Thyroid gland (tissue), 4 donors: ENCODE results near the gene RNF17. TPM values are rescaled to one million over a fixed set of nuclear protein-coding genes. Genes with fewer than 3 reads are reported as not detected.
A peak's percentile ranks its signal among the peaks of the same experiment; 100 is the strongest.

Experiments used
- DNase-seq, 2 donors: peaks; one replicate each; pipeline ENCODE4 v3.0.0-alpha.2; 2019
- H3K27ac ChIP-seq, 3 donors: fragments of 200-600 bp; sonication (generic); 1 replicate in 2 of 3; 2 replicates in 1 of 3; pipeline ENCODE4 v1.5.1; 2016 to 2019; ENCODE audit warnings: mild to moderate bottlenecking in 1 of 3, moderate library complexity in 1 of 3
- H3K27me3 ChIP-seq: fragments of 200-600 bp; sonication (generic); one replicate; pipeline ENCODE4 v1.5.1; 2019
- H3K36me3 ChIP-seq, 2 donors: fragments of 200-600 bp; sonication (generic); one replicate each; pipeline ENCODE4 v1.5.1; 2016 to 2019
- H3K4me1 ChIP-seq, 2 donors: fragments of 200-600 bp; sonication (generic); one replicate each; pipeline ENCODE4 v1.5.1; 2017 to 2019
- H3K4me3 ChIP-seq, 3 donors: fragments of 200-600 bp; sonication (generic); replicated peaks in 1 of 3; 1 replicate in 2 of 3; 2 replicates in 1 of 3; pipeline ENCODE4 v1.5.1; 2016; ENCODE audit warnings: mild to moderate bottlenecking in 1 of 3
- H3K9me3 ChIP-seq: fragments of 200-600 bp; sonication (generic); one replicate; pipeline ENCODE4 v1.5.1; 2017
- CTCF ChIP-seq, 6 experiments: fragments of 200-600 bp in 3 of 6; fragments of 450-650 bp in 3 of 6; sonication (generic) in 3 of 6; IDR thresholded peaks; one replicate each; pipeline ENCODE4 v1.5.1; 2016 to 2019; ENCODE audit warnings: antibody characterized with exemption in 6 of 6, mild to moderate bottlenecking in 2 of 6, inconsistent platforms in 1 of 6, moderate library complexity in 1 of 6
- POLR2A ChIP-seq, 2 donors: fragments of 450-650 bp; IDR thresholded peaks; one replicate each; pipeline ENCODE4 v1.6.1; 2017; ENCODE audit warnings: antibody characterized with exemption in 2 of 2, mild to moderate bottlenecking in 2 of 2, moderate library complexity in 1 of 2
- WGBS, 2 donors: methylation state at CpG; one replicate each; pipeline ENCODE4 v1.1.5; 2017; 5-methylcytosine and 5-hydroxymethylcytosine counted together
- intact Hi-C: fragments of 100-400 bp; cut with DNase I; formaldehyde crosslinking; loops from one replicate; pipeline ENCODE4 v1.15.1; 2023
- total RNA-seq, 4 donors: library from RNA; depleted of rRNA; stranded (reverse); fragments of >200 nt; gene quantifications; one replicate each; pipeline ENCODE4 v1.2.3, GENCODE V29; 2016

Gene RNF17
- total RNA-seq, 4 donors from 2014 or later = 0.11 to 0.83 (median 0.13) TPM; not detected in 1

GRCh38 chr13:24745861-24746617 lies 17.9 kb upstream of the RNF17 start:
- Histone ChIP-seq H3K27me3 (no peaks in the 10 kb centered on the region), H3K4me1 (peaks cover 4 to 17% of the 10 kb centered on the region in 2 donors), H3K27ac (no peak overlapping the region), H3K36me3 (no peaks in the 10 kb centered on the region), H3K9me3 (no peaks in the 10 kb centered on the region), H3K4me3 (no peak overlapping the region)
- no peak for TF ChIP-seq CTCF (IDR thresholded peaks at IDR 0.05)
- no peak for TF ChIP-seq POLR2A (IDR thresholded peaks at IDR 0.05)
- intact Hi-C loops = no loop called here
- no peak for DNase-seq
- 1 to 9% methylated on average over 14 to 18 of the region's 70 CpGs for WGBS, 2 donors

GRCh38 chr13:24746618-24747247 lies 17.2 kb upstream of the RNF17 start:
- DNase-seq = no peak
- intact Hi-C loops = no loop called here
- no peak overlapping the region for H3K27ac ChIP-seq
- no peaks in the 10 kb centered on the region for H3K36me3 ChIP-seq
- no peaks in the 10 kb centered on the region for H3K27me3 ChIP-seq
- H3K9me3 ChIP-seq = no peaks in the 10 kb centered on the region
- 0 to 1% methylated on average over 1 to 38 of the region's 56 CpGs for WGBS, 2 donors
- TF ChIP-seq POLR2A (IDR thresholded peaks at IDR 0.05) (no peak), CTCF (IDR thresholded peaks at IDR 0.05) (no peak)
- H3K4me1 ChIP-seq = peaks cover 4 to 17% of the 10 kb centered on the region in 2 donors
- no peak overlapping the region for H3K4me3 ChIP-seq

GRCh38 chr13:24747248-24748060 lies 16.5 kb upstream of the RNF17 start:
- H3K27me3 ChIP-seq = no peaks in the 10 kb centered on the region
- TF ChIP-seq CTCF (IDR thresholded peaks at IDR 0.05) = no peak
- TF ChIP-seq POLR2A (IDR thresholded peaks at IDR 0.05) = no peak
- H3K27ac ChIP-seq = no peak overlapping the region
- H3K9me3 ChIP-seq = no peaks in the 10 kb centered on the region
- peak overlapping the region in 1 of 3 donors; percentile 21 for H3K4me3 ChIP-seq
- peaks cover 4 to 17% of the 10 kb centered on the region in 2 donors for H3K4me1 ChIP-seq
- 0 to 2% methylated on average over 20 to 30 of the region's 61 CpGs for WGBS, 2 donors
- no peak for DNase-seq
- intact Hi-C loops = no loop called here
- no peaks in the 10 kb centered on the region for H3K36me3 ChIP-seq

GRCh38 chr13:24748061-24748400 lies 15.9 kb upstream of the RNF17 start:
- WGBS, 2 donors = 8 to 12% methylated on average over 8 to 10 of the region's 10 CpGs

More at GRCh38 chr13:24748061-24748400, 15.9 kb upstream of the RNF17 start:
- intact Hi-C loops = no loop called here
- Histone ChIP-seq H3K9me3 (no peaks in the 10 kb centered on the region), H3K27ac (no peak overlapping the region), H3K27me3 (no peaks in the 10 kb centered on the region), H3K36me3 (no peaks in the 10 kb centered on the region), H3K4me3 (no peak overlapping the region), H3K4me1 (peaks cover 4 to 17% of the 10 kb centered on the region in 2 donors)
- no peak for TF ChIP-seq CTCF (IDR thresholded peaks at IDR 0.05)
- TF ChIP-seq POLR2A (IDR thresholded peaks at IDR 0.05) = no peak
- DNase-seq = no peak
